ENCODE results near the gene ABHD6. TPM values are rescaled to one million over a fixed set of nuclear protein-coding genes. Genes with fewer than 3 reads are reported as not detected.
A peak's percentile ranks its signal among the peaks of the same experiment; 100 is the strongest.

Gene ABHD6
- total RNA-seq, 1 donor from 2014 or later, result 3.9 TPM

DNA sequence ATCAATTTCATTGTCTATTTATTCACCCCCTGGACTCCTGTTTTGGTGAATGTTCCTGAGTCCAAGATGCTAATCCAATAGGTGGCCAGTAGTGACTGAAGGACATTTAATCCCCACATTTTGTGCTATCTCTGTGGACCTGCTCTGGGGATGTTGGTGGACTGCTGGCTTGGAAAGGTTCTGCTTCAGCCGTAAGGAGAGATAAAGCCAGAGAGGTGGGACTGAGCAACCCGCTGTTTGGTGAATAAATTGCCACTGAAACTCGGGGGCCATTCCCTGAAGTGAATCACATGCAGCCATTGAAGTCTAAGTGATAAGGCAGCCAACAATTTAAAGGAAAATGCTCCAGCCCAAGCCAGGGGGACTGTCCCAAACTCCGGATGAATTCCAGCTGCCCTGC is 1.6 kb upstream of the ABHD6 start:
- Histone ChIP-seq H3K79me2 (ENCODE audit: insufficient read depth, low read length) (no peaks in the 10 kb centered on the region), H3K4me3 (ENCODE audit: insufficient read depth, low read depth, low read length) (no peak overlapping the region), H2AFZ (ENCODE audit: low read depth, low read length) (no peak overlapping the region), H3K4me2 (ENCODE audit: low read length) (no peak overlapping the region), H3K9ac (ENCODE audit: low read length) (no peak overlapping the region), H3K27me3 (ENCODE audit: insufficient read depth, low read length) (peaks cover 19% of the 10 kb centered on the region), H3K27ac (ENCODE audit: low read depth, low read length) (no peak overlapping the region), H3K4me1 (ENCODE audit: insufficient read depth, low read length) (peaks cover 8% of the 10 kb centered on the region), H3K9me3 (ENCODE audit: insufficient read depth, low read depth, low read length) (no peaks in the 10 kb centered on the region), H3K36me3 (ENCODE audit: insufficient read depth, low read length) (no peaks in the 10 kb centered on the region), H4K20me1 (ENCODE audit: insufficient read depth, low read length) (peaks cover 6% of the 10 kb centered on the region)
- H3K4me1 Mint-ChIP-seq (ENCODE audit: low read depth, unreplicated experiment), result peaks cover 3% of the 10 kb centered on the region
- no peaks in the 10 kb centered on the region for H3K9me3 Mint-ChIP-seq (ENCODE audit: unreplicated experiment)
- no peak for DNase-seq (ENCODE audit: low read depth)
- peak overlapping the region; percentile 86 for H3K4me3 Mint-ChIP-seq (ENCODE audit: unreplicated experiment)
- peak overlapping the region; percentile 47 for H3K27ac Mint-ChIP-seq (ENCODE audit: unreplicated experiment)
- TF ChIP-seq EZH2 (IDR thresholded peaks at IDR 0.05; ENCODE audit: insufficient read depth, low read length), result no peak
- TF ChIP-seq, protein P1, sequence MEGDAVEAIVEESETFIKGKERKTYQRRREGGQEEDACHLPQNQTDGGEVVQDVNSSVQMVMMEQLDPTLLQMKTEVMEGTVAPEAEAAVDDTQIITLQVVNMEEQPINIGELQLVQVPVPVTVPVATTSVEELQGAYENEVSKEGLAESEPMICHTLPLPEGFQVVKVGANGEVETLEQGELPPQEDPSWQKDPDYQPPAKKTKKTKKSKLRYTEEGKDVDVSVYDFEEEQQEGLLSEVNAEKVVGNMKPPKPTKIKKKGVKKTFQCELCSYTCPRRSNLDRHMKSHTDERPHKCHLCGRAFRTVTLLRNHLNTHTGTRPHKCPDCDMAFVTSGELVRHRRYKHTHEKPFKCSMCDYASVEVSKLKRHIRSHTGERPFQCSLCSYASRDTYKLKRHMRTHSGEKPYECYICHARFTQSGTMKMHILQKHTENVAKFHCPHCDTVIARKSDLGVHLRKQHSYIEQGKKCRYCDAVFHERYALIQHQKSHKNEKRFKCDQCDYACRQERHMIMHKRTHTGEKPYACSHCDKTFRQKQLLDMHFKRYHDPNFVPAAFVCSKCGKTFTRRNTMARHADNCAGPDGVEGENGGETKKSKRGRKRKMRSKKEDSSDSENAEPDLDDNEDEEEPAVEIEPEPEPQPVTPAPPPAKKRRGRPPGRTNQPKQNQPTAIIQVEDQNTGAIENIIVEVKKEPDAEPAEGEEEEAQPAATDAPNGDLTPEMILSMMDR (IDR thresholded peaks at IDR 0.05; ENCODE audit: insufficient read depth, low read depth, low read length), result no peak
- H3K36me3 Mint-ChIP-seq (ENCODE audit: low read depth, unreplicated experiment), result no peaks in the 10 kb centered on the region
- no peak for FAIRE-seq
- peaks cover 46% of the 10 kb centered on the region for H3K27me3 Mint-ChIP-seq (ENCODE audit: low read depth, unreplicated experiment)

DNA sequence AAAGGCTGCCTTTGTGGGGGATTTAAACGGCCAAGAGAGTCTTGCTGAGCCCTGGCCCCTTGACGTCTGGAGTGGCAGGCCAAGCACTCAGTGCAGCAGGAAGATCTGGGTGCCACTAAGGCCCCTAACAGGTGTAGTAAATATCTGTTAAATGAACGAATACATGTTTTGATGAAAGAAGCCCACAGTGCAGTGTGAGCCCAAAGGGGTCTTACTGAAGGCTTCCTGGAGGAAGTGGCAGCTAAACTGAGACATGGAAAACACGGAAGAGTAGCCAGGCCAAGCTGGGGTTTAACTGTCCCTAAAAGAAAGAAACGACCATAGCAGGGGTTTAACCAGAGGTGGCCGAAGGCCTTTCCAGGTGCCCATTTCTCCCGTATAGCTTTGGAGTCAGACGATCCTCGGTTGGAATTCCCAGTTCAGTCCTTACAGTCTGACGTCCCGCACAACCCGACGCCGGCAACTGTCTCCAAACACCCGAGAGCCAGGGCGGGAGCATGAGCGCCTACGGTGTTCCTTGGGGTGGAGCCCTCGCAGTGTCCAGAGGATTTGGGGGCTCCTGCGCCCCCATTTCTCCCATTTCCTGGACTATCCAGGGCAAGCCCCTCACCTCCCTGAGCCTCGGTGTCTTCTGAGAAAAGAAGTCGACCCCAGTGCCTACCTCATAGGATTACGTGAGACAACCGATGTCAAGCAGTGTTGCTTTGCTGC is 910 bp upstream of the ABHD6 start:
- Histone ChIP-seq H3K27me3 (ENCODE audit: insufficient read depth, low read length) (peaks cover 15% of the 10 kb centered on the region), H3K9me3 (ENCODE audit: insufficient read depth, low read depth, low read length) (no peaks in the 10 kb centered on the region), H3K27ac (ENCODE audit: low read depth, low read length) (peak overlapping the region; percentile 12), H4K20me1 (ENCODE audit: insufficient read depth, low read length) (peaks cover 9% of the 10 kb centered on the region), H2AFZ (ENCODE audit: low read depth, low read length) (peak overlapping the region; percentile 100), H3K79me2 (ENCODE audit: insufficient read depth, low read length) (no peaks in the 10 kb centered on the region), H3K4me2 (ENCODE audit: low read length) (peak overlapping the region; percentile 100), H3K4me3 (ENCODE audit: insufficient read depth, low read depth, low read length) (peak overlapping the region; percentile 84), H3K4me1 (ENCODE audit: insufficient read depth, low read length) (peaks cover 8% of the 10 kb centered on the region), H3K36me3 (ENCODE audit: insufficient read depth, low read length) (no peaks in the 10 kb centered on the region), H3K9ac (ENCODE audit: low read length) (peak overlapping the region; percentile 82)
- H3K27me3 Mint-ChIP-seq (ENCODE audit: low read depth, unreplicated experiment), result peaks cover 42% of the 10 kb centered on the region
- H3K27ac Mint-ChIP-seq (ENCODE audit: unreplicated experiment), result no peak overlapping the region
- DNase-seq (ENCODE audit: low read depth) (no peak), FAIRE-seq (no peak)
- no peaks in the 10 kb centered on the region for H3K36me3 Mint-ChIP-seq (ENCODE audit: low read depth, unreplicated experiment)
- peaks cover 3% of the 10 kb centered on the region for H3K4me1 Mint-ChIP-seq (ENCODE audit: low read depth, unreplicated experiment)
- H3K9me3 Mint-ChIP-seq (ENCODE audit: unreplicated experiment), result no peaks in the 10 kb centered on the region
- H3K4me3 Mint-ChIP-seq (ENCODE audit: unreplicated experiment), result peak overlapping the region; percentile 86
- no peak for TF ChIP-seq EZH2 (IDR thresholded peaks at IDR 0.05; ENCODE audit: insufficient read depth, low read length)
- TF ChIP-seq, protein P1 (IDR thresholded peaks at IDR 0.05; ENCODE audit: insufficient read depth, low read depth, low read length), result no peak
